ENCODE results near the gene MCM6.
"Not testable (repeated sequence)": the region's sequence is repeated elsewhere in the genome, so short reads cannot be mapped to it uniquely, and the experiment has no call there.

The MCM6 gene

GRCh38 chr2:135876066-135876711, at the start of gene MCM6:
Gene MCM6, minus strand, starts transcription at chr2:135876443. Its CDS starts 78 bp downstream, at chr2:135876365.
- peak; percentile 99 for DNase-seq

- DNase-seq = no peak
Measured at GRCh38 chr2:135925571-135925970, 49.3 kb upstream of the MCM6 start.

- DNase-seq = no peak
Measured at GRCh38 chr2:135916207-135916606, 40.0 kb upstream of the MCM6 start.

DNA sequence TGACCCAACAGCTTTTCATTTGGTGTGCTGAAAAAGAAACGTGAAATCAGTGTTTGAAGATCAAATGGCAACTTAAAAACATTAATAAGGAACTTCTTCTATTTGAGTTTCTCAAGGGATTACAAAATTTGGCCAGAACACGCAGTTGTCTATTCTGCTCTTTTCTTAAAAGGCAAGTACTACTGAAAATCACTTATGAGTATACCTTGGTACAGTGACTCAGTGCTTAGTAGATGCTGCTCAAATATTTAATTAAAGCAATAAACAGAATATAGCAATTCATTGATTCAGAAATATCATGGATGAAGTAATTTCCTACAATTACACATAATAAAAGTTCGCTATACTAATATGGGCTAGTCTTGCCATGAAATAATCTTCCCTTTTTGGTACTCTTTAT, 38.2 kb upstream of the MCM6 start:
- DNase-seq = no peak

GRCh38 chr2:135913727-135914365, 37.6 kb upstream of the MCM6 start:
- DNase-seq = no peak

- DNase-seq = no peak
Measured at GRCh38 chr2:135909976-135910375, 33.7 kb upstream of the MCM6 start.

DNA sequence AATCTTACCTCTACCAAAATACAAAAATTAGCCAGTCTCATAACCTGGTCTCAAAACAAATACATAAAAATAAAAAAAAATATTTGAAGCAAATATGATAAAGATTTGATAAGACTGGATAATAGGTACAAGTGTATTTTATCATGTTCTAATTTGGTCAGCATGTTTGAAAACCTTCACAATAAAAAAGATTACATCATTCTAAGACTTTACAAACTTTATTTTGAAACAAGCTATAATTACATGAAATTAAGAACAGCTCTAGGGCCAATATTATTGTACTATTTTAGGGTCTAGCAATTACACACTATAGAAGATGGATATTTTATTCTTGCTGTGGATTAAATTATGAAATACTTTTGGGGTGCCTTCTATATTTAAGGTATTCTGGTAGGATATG, 29.4 kb upstream of the MCM6 start:
- no peak for DNase-seq

DNA sequence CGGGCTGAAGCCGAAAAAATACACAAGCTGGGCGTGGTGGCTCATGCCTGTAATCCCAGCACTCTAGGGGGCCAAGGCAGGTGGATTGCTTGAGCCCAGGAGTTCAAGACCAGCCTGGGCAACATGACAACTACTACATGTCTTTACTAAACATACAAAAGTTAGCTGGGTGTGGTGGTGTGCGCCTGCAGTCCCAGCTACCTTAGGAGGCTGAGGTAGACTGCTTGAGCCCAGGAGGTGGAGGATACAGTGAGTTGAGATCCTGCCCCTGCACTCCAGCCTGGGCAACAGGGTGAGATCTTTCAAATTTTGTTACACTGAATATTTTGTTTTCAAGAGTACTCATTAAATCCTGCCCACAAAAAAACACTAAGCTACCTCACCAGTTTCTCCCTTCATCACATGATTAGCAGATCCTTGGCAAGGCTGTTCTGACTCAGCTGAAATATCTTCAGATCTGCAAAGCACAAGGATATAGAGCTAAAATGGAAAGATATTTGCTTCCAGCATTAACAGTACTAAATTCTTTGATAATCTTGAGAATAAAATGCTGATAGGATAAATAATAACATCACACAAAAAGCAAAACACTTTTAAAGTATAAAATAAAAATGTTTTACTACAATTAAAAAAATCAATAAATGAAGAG, 28.2 kb upstream of the MCM6 start:
- no peak for DNase-seq

DNA sequence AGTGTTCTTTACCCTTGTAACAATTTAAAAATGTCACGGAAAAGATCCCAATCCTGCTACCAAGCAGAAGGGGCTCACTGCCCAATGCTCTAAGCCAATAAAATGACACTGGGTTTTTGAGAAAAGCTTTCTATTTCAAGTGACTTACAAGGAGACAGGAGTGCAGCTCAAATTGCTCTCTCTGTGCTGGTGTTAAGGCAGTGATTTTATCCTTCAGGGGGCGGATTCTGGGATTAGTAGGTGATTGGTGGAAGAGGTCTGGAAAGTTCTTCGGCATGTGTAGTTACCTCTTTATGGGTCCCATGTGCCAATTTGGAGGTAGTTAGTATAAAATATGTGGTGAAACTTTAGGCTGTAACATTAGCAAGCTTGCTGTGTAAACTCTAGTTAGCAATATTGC, 27.4 kb upstream of the MCM6 start:
- DNase-seq = no peak

DNA sequence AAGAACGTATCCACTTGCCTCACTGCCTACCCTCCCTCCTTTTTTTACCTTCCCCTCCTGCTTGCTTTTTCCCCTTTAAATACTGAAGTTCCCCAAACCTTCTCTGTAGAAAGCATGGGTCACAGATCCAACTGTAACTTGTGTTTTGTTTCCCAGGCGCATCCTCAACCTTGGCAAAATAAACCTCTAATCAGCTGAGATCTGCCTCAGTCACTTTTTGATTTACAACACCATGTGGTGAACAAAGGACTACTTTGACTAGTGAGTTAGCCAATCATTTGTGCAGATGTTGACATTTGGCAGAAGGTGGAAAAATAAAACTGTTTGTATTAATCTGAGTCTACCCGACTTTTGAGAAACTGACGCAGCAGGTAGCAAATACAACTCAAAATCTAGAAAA, 23.3 kb upstream of the MCM6 start:
- no peak for DNase-seq

DNA sequence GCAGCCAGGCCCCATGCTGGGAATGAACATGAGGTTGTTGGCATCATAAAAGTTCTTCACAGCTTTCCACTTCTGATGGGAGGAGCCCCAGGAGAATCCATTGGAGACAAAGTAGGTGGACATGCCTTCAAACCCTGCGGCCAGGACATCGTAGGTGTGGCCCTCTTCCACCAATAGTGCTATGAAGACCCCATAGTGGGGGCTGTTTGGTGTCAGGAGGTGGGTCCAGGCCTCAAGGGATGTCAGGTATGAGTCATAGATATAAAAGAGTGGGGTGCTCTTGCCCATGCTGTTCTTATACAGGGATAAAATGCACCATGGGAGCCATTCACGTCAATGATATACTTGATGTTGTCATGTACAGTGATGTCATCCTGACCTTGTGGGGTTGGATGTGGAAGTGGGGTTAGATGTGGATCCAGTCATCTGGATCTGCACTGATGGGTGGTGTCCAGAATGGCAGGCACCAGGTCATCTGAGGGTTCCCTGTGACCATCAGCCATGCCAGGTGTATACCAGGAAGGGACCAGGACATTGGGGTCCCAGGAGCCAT, 22.1 kb upstream of the MCM6 start:
- DNase-seq = no peak

GRCh38 chr2:135894930-135895329, 18.7 kb upstream of the MCM6 start:
- DNase-seq = no peak

GRCh38 chr2:135893374-135893794, 17.1 kb upstream of the MCM6 start:
- no peak for DNase-seq

GRCh38 chr2:135890835-135891234, 14.6 kb upstream of the MCM6 start:
- DNase-seq = peak; percentile 35

DNA sequence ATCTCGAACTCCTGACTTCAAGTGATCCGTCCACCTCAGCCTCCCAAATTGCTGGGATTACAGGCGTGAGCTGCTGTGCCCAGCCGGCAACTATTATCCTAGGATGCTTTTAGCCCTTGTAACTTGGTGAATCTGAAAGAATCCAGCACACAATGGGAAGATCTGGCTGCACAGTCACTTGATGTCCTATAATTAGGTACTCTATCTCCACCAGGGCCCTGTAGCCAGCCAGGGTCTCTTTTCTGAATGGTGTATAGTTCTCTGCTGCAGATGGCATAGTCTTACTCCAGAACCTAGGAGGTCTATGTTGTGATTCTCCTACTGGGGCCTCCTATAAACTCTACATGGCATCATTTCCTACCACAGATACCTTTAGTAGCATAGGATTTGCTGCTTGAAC, 13.9 kb upstream of the MCM6 start:
- no peak for DNase-seq

DNA sequence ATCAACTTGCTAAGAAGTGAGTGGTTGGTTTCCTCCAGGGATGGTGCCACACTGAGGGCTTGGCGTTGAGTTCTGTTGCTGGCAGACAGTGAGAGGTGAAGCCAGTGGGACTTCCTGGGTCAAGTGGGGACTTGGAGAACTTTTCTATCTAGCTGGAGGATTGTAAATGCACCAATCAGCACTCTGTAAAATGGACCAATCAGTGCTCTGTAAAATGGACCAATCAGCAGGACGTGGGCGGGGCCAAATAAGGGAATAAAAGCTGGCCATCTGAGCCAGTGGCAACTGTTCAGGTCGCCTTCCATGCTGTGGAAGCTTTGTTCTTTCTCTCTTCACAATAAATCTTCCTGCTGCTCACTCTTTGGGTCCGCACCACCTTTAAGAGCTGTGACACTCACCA, 12.3 kb upstream of the MCM6 start:
- not testable (repeated sequence) for DNase-seq

GRCh38 chr2:135885709-135886108, 9.5 kb upstream of the MCM6 start:
- DNase-seq = no peak

DNA sequence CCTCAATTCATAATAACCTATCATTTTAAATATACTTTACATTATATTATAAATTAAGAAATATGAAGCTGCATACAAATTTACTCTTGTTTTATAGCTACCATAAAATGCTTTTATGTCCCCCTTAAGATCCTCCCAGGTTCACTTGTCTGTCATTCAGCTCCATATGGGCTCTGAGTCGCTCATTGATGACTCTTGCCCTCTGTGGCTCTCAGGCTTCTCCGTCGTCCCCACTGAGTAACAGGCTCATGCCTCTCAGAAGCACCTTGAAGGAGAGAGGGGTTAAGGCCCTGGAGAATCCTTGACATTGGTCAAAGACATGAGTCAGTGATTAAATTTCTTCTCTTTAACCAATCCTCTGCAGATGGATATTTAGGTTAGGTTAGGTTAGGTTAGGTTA, 6.2 kb upstream of the MCM6 start:
- DNase-seq = no peak

DNA sequence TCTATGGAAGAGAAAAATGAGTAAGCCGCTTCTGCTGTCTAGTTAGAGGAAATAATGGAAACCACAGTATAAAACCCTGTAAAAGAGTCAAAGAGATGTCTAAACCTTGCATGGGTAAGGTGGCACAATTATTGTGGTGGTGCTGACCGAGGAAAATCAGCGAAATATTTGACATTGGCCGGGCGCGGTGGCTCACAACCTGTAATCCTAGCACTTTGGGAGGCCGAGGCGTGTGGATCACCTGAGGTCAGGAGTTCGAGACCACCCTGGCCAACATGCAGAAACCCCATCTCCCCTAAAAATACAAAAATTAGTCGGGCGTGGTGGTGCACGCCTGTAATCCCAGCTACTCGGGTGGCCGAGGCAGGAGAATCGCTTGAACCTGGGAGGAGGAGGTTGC, 527 bp upstream of the MCM6 start:
- not testable (repeated sequence) for DNase-seq

DNA sequence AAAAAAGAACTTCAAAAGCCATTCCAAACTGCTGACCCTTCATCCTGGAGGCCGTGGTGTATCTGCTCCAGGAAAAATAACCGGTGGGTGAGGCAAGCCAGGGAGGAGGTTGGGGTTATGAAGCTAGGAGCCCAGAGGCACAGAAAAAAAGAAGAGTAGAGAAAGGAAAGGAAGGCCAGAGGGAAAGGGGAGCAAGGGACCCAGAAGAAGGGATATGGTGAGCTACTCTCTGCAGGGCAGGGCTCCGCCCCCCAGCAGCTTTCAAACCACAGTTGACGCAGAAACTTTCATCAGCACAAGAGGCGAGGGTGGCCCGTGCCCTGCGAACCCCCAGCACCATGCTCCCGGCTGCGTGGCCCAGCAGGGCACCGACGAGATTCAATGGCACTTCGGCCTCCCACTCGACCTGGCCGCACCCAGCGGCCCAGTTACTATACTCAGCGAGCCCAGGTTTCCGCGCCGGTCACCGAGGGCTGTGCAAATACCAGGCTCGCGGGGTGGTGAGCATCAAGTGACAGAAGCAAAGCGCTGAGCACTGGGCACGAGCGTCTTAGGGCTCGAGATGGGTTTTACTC, 665 bp downstream of the MCM6 start:
- peak; percentile 73 for DNase-seq

GRCh38 chr2:135874777-135875365, 1.4 kb downstream of the MCM6 start:
- no peak for DNase-seq

GRCh38 chr2:135870571-135870970, 5.7 kb downstream of the MCM6 start:
- DNase-seq = no peak

DNA sequence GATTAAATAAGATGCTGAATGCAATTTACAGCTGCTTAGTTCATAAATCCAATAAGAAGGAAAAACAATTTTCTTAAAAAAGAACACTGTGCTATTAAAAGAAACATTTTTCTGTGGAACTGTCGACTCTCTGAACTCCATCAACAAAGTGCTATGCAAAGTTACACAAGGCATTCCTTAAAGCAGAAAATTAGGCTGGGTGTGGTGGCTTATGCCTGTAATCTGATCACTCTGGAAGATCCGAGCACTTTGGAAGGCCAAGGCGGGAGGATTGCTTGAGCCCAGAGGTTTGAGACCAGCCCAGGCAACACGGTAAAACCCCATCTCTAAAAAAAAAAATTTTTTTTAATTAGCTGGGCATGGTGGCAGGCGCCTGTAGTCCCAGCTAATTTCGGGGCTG, 13.0 kb downstream of the MCM6 start:
- DNase-seq = no peak
